Measurements from ENCODE around the gene CRYBG1.

GRCh38 chr6:106387875-106388274, 27.4 kb downstream of the CRYBG1 start:
- TF ChIP-seq CTCF (IDR thresholded peaks at IDR 0.05; ENCODE audit: extremely low read depth in 1 of 2, insufficient read depth in 1 of 2, low read depth in 1 of 2, low read length in 2 of 2) (no peak), POLR2A (IDR thresholded peaks at IDR 0.05; ENCODE audit: low read depth, low read length) (no peak), EZH2 (IDR thresholded peaks at IDR 0.05; ENCODE audit: borderline replicate concordance, low read depth, low read length, severe bottlenecking) (no peak), MAX (IDR thresholded peaks at IDR 0.05; ENCODE audit: insufficient read depth, insufficient read length) (no peak), GATA2 (IDR thresholded peaks at IDR 0.05; ENCODE audit: insufficient read depth, insufficient read length, low read depth, low read length) (no peak), POLR2AphosphoS5 (IDR thresholded peaks at IDR 0.05; ENCODE audit: insufficient read depth, low read depth, low read length) (no peak), MYC (IDR thresholded peaks at IDR 0.05; ENCODE audit: low read depth, low read length) (no peak), JUN (IDR thresholded peaks at IDR 0.05; ENCODE audit: borderline replicate concordance, insufficient read depth, insufficient read length, low read depth) (no peak), FOS (IDR thresholded peaks at IDR 0.05; ENCODE audit: borderline replicate concordance, insufficient read depth, low read length) (no peak)
